Embryonic facial prominence (tissue), 1 donor: ENCODE results near the gene PPP1R16B.
A peak's percentile ranks its signal among the peaks of the same experiment; 100 is the strongest.
"Not testable (repeated sequence)": the region's sequence is repeated elsewhere in the genome, so short reads cannot be mapped to it uniquely, and the experiment has no call there.

Source experiments
- DNase-seq: peaks from one replicate; pipeline ENCODE4 v3.0.0-alpha.2; 2016; ENCODE audit errors: extremely low spot score

PPP1R16B gene

GRCh38 chr20:38935285-38935684 lies 129.8 kb downstream of the PPP1R16B start:
- no peak for DNase-seq

GRCh38 chr20:38935967-38936407 lies 130.5 kb downstream of the PPP1R16B start:
- DNase-seq = no peak

- DNase-seq = no peak
Observed at GRCh38 chr20:38937000-38937399, 131.5 kb downstream of the PPP1R16B start.

GRCh38 chr20:38937978-38938473 lies 132.5 kb downstream of the PPP1R16B start:
- no peak for DNase-seq

- DNase-seq = no peak
Observed at GRCh38 chr20:38939686-38940085, 134.2 kb downstream of the PPP1R16B start.

DNA sequence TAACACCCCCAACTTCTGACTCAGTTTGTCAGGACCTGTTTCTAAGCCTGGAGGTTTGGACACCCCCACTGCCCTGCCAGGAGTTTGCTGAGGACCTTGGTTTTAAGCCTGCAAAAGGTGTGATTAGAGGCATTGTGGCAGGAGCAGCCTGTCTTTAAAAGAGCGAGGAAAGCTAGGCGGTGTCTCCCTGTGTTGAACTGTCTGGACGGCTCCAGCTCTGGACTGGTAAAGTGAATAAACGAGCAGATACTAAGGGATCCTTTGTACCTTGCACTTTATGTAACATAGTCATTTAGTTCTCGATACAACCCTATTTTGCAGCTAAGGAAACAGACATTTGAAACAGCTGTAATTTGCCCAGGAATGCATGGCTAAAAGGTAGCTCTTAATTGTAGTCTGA lies 135.1 kb downstream of the PPP1R16B start:
- no peak for DNase-seq

DNA sequence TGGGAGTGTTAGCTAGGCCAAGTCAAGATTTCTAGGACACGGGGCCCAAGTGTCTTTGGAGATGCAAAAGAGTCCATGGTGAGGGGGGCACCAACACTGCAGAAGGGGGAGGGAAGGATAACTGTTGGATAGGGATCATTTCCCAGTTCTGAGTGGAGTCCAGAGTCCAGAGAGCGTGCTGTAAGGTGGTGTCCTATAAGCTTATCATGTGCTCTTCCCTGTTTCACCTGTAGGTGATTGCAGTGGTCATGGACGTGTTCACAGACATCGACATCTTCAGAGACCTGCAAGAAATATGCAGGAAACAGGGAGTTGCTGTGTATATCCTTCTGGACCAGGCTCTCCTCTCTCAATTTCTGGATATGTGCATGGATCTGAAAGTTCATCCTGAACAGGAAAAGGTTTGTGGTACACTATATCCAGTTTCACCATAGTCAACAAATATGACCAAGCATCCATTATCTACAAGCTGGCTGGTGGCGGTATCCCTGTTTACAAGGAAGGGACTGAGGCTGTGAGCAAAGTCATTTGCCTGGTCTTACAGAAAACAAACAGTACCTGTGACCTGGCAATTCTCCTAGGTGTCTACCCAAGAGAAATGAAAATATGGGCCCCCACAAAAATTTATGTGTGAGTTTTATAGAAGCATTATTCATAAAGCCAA lies 136.4 kb downstream of the PPP1R16B start:
- no peak for DNase-seq

DNA sequence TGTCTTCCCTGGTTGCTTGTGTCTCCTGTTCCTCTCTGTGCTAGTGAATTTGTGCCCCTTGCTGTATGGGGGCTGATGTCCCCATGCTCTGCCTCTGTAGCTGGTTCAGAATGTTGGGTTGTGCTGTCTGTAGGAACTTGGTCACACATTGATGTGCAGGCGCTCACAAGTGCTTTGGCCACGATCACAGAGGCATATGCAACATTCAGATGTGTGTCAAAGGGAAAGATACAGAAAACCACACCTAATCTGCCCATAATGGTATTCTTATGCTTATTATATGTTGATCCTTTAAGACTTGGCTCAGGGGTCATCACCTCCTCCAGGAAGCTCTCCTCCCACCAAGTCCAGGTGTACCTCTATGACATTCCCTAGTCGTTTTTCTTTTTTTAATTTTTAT lies 139.5 kb downstream of the PPP1R16B start:
- no peak for DNase-seq

DNA sequence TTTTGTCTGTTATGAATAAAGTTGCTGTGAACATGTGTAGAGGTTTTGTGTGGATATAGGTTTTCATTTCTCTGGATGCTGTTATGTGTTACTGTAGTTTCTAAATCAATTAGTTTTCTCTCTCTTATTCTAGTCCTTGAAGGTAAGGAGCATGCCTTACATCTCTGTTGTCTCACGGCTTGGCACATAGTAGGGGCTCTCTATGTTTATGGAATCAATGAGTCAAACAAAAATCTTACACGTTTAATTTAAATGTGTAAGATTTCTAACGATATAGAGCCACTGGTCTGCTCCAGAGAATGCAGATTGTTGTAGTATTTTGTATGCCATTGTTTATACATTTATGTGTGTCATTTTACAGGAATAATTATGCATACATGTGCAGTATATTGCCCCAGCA lies 141.3 kb downstream of the PPP1R16B start:
- no peak for DNase-seq

DNA sequence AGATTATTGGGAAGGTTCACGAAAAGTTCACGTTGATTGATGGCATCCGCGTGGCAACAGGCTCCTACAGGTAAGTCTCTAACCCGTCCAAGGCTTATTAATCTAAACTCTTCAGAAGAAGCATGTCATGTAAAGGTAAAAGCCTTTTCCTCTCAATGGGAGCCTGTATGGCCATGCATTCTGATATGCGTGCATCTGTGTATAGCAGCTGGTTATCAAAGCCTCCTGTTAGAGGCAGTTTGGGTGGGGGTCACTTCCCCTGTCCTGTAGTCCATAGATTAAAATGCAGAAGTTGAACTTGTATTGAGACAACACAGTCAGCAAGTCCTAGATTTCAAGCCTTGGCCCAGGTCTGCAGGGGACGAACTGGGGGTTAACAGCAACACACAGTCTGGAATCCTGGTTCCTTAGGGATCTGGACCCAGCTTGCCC lies 142.4 kb downstream of the PPP1R16B start:
- DNase-seq = no peak

GRCh38 chr20:38950254-38950653 lies 144.8 kb downstream of the PPP1R16B start:
- no peak for DNase-seq

DNA sequence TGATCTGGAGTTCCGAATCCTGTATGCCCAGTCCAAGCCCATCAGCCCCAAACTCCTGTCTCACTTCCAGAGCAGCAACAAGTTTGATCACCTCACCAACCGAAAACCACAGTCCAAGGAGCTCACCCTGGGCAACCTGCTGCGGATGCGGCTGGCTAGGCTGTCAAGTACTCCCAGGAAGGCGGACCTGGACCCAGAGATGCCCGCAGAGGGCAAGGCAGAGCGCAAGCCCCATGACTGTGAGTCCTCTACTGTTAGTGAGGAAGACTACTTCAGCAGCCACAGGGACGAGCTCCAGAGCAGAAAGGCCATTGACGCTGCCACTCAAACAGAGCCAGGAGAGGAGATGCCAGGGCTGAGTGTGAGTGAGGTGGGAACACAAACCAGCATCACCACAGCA lies 146.1 kb downstream of the PPP1R16B start:
- DNase-seq = no peak

GRCh38 chr20:38952153-38952552 lies 146.7 kb downstream of the PPP1R16B start:
- no peak for DNase-seq

GRCh38 chr20:38953630-38954340 lies 148.3 kb downstream of the PPP1R16B start:
- no peak for DNase-seq

DNA sequence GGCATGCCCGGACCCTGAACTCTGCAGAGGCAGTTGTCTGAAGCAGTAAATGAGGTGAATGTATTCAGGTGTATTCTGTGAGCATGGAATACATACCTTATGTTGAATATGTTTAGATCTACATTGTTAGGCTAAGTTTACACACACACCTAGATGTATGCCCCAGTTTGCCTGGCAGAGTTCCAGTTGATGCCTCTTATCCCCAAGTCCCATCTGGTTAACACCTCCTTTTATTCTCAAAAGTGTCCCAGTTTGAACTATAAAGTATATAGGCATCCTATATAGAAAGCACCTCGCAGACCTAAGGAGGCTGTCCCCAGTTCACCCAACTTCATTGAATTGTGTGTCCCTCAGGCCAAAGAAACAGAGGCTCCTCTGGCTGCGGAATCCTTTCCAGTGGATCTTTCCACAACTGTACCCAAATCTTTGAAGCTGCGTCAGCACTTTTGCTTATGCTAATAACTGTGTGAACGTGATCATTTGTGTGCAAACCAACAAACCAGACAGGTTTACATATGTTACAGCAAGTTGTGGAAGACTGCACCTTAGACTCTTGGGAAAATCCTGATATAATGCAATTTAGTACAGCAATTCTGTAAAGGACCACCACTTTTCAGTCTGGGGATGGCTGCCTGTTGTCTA lies 151.9 kb downstream of the PPP1R16B start:
- no peak for DNase-seq

GRCh38 chr20:38957915-38958485 lies 152.5 kb downstream of the PPP1R16B start:
- DNase-seq = no peak

GRCh38 chr20:38960187-38960687 lies 154.7 kb downstream of the PPP1R16B start:
- DNase-seq = not testable (repeated sequence)

DNA sequence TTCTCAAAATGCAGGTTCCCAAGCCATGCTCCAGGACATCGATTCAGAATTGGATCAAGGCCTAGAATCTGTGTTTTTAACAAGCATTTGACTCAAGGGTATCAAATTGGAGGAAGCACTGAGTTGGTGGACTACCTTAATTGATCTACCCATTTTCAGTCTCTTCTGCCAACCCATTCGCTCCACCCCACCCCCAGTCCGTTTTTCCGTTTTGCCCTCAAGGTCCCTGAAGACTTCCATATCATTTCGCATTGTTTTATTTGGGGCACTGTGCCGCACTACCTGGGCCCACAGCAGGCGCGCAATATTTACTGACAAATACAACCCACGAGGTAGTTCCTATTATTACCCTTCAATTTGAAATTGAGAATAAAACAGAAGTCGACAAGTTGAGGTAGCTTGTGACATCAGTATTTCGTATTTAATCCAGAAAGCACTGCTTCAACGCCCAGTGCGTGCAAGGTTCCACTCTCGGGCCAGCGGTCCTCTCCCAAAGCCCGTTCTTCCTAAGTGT lies 156.1 kb downstream of the PPP1R16B start:
- no peak for DNase-seq

DNA sequence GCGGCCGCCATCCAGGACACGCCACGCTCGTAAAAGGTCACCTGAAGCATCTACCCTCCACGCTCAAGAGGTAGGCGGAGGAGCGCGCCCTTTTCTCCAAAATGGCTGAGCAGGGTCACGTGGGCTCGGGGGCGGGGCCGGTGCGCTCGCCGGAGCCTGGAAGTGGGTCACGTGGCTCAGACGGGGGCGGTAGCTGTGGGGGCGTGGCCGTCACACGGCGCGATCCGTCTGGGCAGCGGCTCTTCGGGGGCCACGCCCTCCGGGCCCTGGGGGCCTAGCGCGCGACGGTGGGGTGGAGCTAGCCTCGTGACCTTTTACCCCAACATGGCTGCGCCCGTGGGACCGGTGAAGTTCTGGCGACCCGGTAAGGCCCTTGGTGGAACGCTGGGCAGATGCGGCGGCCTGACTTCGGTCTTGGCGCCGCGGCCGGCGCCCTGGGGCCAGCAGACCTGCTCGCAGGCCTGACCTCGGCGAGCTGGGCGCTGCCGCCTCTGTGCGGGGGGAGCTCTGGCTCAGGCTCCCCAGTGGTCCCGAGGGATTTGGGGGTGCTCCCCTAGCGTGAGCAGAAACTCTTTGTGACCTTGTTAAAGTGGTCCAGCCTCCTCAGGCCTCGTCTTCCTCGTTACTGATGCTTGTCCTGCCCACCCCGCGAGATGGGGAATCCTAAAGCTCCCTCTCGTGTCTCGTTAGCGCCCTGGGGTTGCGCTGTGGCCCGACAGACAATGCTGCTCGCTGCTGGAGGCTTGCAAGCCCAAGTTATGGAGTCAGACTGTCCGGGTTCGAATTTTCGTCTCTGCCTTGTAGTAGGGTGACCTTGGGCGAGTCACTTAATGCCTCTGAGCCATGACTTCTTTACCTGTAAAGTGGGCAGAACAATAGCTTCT lies 156.8 kb downstream of the PPP1R16B start, which contains the start of gene DHX35:
Gene DHX35, plus strand, starts transcription at position 301 of the 884 bp plus-strand sequence. Its CDS starts 24 bp downstream, at position 325.
- peak; percentile 96 for DNase-seq

DNA sequence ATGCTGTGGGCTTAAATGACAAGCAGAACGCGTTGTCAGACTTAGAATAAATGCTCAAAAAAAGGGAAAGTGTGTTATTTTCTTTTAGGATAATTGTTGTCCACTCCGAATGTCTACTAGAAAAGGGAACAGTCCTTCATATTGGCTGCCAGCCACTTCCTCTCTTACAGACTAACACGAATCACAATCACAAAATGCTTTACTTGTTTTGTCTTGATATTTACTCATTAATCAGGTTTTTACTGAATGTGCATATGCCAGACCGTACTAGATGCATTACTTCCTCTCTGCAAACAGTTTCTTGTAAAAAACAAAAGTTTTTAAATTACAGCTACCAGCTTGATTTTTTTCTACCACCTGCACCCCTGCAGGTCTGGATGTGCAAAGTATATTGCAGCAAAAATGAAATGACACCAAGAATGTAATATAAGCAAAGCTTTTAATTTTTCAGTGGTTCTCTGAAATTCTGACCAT lies 157.5 kb downstream of the PPP1R16B start:
- no peak for DNase-seq

- DNase-seq = no peak
Observed at GRCh38 chr20:38963745-38964144, 158.2 kb downstream of the PPP1R16B start.
